Parathyroid adenoma (tissue), 2 donors: ENCODE results near the gene L3MBTL4.

Source experiments
- H2AFZ ChIP-seq: fragments of 300-600 bp; sonication (generic); one replicate; pipeline ENCODE4 v1.7.0; 2017; ENCODE audit warnings: antibody characterized with exemption, mild to moderate bottlenecking
- H3K27ac ChIP-seq: fragments of 300-600 bp; sonication (generic); one replicate; pipeline ENCODE4 v1.7.0; 2017
- H3K27me3 ChIP-seq: fragments of 300-600 bp; sonication (generic); one replicate; pipeline ENCODE4 v1.7.0; 2017; ENCODE audit warnings: low read length; ENCODE audit not compliant: control insufficient read depth, insufficient read depth
- H3K36me3 ChIP-seq: fragments of 300-600 bp; sonication (generic); one replicate; pipeline ENCODE4 v1.7.0; 2017; ENCODE audit warnings: low read length; ENCODE audit not compliant: control insufficient read depth, insufficient read depth
- H3K4me1 ChIP-seq: fragments of 300-600 bp; sonication (generic); one replicate; pipeline ENCODE4 v1.7.0; 2017; ENCODE audit warnings: control low read depth
- H3K4me2 ChIP-seq: fragments of 300-600 bp; sonication (generic); one replicate; pipeline ENCODE4 v1.7.0; 2017; ENCODE audit warnings: low read length
- H3K4me3 ChIP-seq: fragments of 300-600 bp; sonication (generic); one replicate; pipeline ENCODE4 v1.7.0; 2017; ENCODE audit warnings: low read depth, low read length
- H3K79me2 ChIP-seq: fragments of 300-600 bp; sonication (generic); one replicate; pipeline ENCODE4 v1.7.0; 2017; ENCODE audit warnings: control low read depth
- H3K9ac ChIP-seq: fragments of 300-600 bp; sonication (generic); one replicate; pipeline ENCODE4 v1.7.0; 2017; ENCODE audit warnings: mild to moderate bottlenecking
- H3K9me3 ChIP-seq: fragments of 300-600 bp; sonication (generic); one replicate; pipeline ENCODE4 v1.7.0; 2017; ENCODE audit warnings: low read length; ENCODE audit not compliant: control insufficient read depth
- CTCF ChIP-seq: fragments of 300-600 bp; sonication (generic); IDR thresholded peaks from one replicate; pipeline ENCODE4 v1.7.0; 2017; ENCODE audit warnings: antibody characterized with exemption, mild to moderate bottlenecking
- donor health status: primary hyperparathyroidism.

Gene L3MBTL4

GRCh38 chr18:6022845-6023244 is 391.9 kb downstream of the L3MBTL4 start:
- Histone ChIP-seq H3K4me3 (no peak overlapping the region), H3K4me2 (no peak overlapping the region), H3K4me1 (peaks cover 9% of the 10 kb centered on the region), H2AFZ (no peak overlapping the region), H3K36me3 (no peaks in the 10 kb centered on the region), H3K79me2 (no peaks in the 10 kb centered on the region), H3K9me3 (no peaks in the 10 kb centered on the region), H3K9ac (no peak overlapping the region), H3K27ac (no peak overlapping the region), H3K27me3 (no peaks in the 10 kb centered on the region)
- TF ChIP-seq CTCF, result no peak

- Histone ChIP-seq H3K4me2 (no peak overlapping the region), H3K9ac (no peak overlapping the region), H2AFZ (no peak overlapping the region), H3K79me2 (no peaks in the 10 kb centered on the region), H3K36me3 (no peaks in the 10 kb centered on the region), H3K27me3 (no peaks in the 10 kb centered on the region), H3K27ac (no peak overlapping the region), H3K4me1 (peaks cover 9% of the 10 kb centered on the region), H3K4me3 (no peak overlapping the region), H3K9me3 (no peaks in the 10 kb centered on the region)
- no peak for TF ChIP-seq CTCF
These were observed 392.7 kb downstream of the L3MBTL4 start for GRCh38 chr18:6022074-6022444.

GRCh38 chr18:6021306-6022073 is 393.2 kb downstream of the L3MBTL4 start:
- H3K4me3 ChIP-seq, result no peak overlapping the region
- H3K9ac ChIP-seq, result no peak overlapping the region
- peaks cover 9% of the 10 kb centered on the region for H3K4me1 ChIP-seq
- H3K79me2 ChIP-seq, result no peaks in the 10 kb centered on the region
- no peaks in the 10 kb centered on the region for H3K36me3 ChIP-seq
- no peaks in the 10 kb centered on the region for H3K27me3 ChIP-seq
- H2AFZ ChIP-seq, result no peak overlapping the region
- H3K27ac ChIP-seq, result no peak overlapping the region
- no peak overlapping the region for H3K4me2 ChIP-seq
- H3K9me3 ChIP-seq, result no peaks in the 10 kb centered on the region
- TF ChIP-seq CTCF, result no peak

- no peak overlapping the region for H3K4me2 ChIP-seq
- TF ChIP-seq CTCF, result no peak
- no peaks in the 10 kb centered on the region for H3K79me2 ChIP-seq
These were observed 396.0 kb downstream of the L3MBTL4 start for GRCh38 chr18:6018671-6019070.

GRCh38 chr18:6017171-6017570 is 397.5 kb downstream of the L3MBTL4 start:
- Histone ChIP-seq H3K27ac (no peak overlapping the region), H3K36me3 (no peaks in the 10 kb centered on the region), H3K4me2 (no peak overlapping the region), H3K9ac (no peak overlapping the region), H3K4me3 (no peak overlapping the region), H3K27me3 (no peaks in the 10 kb centered on the region), H3K79me2 (no peaks in the 10 kb centered on the region), H2AFZ (no peak overlapping the region), H3K4me1 (no peaks in the 10 kb centered on the region), H3K9me3 (no peaks in the 10 kb centered on the region)
- no peak for TF ChIP-seq CTCF

More at GRCh38 chr18:6018671-6019070, 396.0 kb downstream of the L3MBTL4 start:
- no peaks in the 10 kb centered on the region for H3K27me3 ChIP-seq
- no peaks in the 10 kb centered on the region for H3K9me3 ChIP-seq
- no peak overlapping the region for H2AFZ ChIP-seq
- no peak overlapping the region for H3K27ac ChIP-seq
- H3K9ac ChIP-seq, result no peak overlapping the region
- no peaks in the 10 kb centered on the region for H3K4me1 ChIP-seq
- H3K4me3 ChIP-seq, result no peak overlapping the region
- H3K36me3 ChIP-seq, result no peaks in the 10 kb centered on the region
